Esophagus squamous epithelium (tissue), 5 donors: ENCODE measurements around the gene DPYSL4. TPM values are rescaled to one million over a fixed set of nuclear protein-coding genes. Genes with fewer than 3 reads are reported as not detected.

ENCODE experiments used
- DNase-seq: peaks from one replicate; lab custom pipeline; 2025; lab: John Stamatoyannopoulos, UW
- H3K27ac ChIP-seq, 4 donors: fragments of 200-600 bp; sonication (generic); one replicate each; pipeline ENCODE4 v1.5.1; 2016 to 2019; ENCODE audit warnings: mild to moderate bottlenecking in 1 of 4
- H3K27me3 ChIP-seq, 4 donors: fragments of 200-600 bp; sonication (generic); 1 replicate in 3 of 4; 2 replicates in 1 of 4; pipeline versions ENCODE4 v1.5.1 to v1.6.0; 2017 to 2021; ENCODE audit warnings: antibody characterized with exemption in 1 of 4
- H3K36me3 ChIP-seq, 3 donors: fragments of 200-600 bp; sonication (generic); one replicate each; pipeline ENCODE4 v1.5.1; 2016 to 2019
- H3K4me1 ChIP-seq, 3 donors: fragments of 200-600 bp; sonication (generic); one replicate each; pipeline ENCODE4 v1.5.1; 2017 to 2019
- H3K4me3 ChIP-seq, 4 donors: fragments of 200-600 bp; sonication (generic); 1 replicate in 3 of 4; 2 replicates in 1 of 4; pipeline ENCODE4 v1.5.1; 2016 to 2019; ENCODE audit warnings: mild to moderate bottlenecking in 2 of 4, moderate library complexity in 1 of 4
- H3K9me3 ChIP-seq, 3 donors: fragments of 200-600 bp; sonication (generic); one replicate each; pipeline ENCODE4 v1.5.1; 2016 to 2019
- CTCF ChIP-seq, 6 experiments: fragments of 450-650 bp in 4 of 6; fragments of 200-600 bp in 2 of 6; sonication (generic) in 2 of 6; IDR thresholded peaks; one replicate each; pipeline ENCODE4 v1.5.1; 2016 to 2019; ENCODE audit warnings: antibody characterized with exemption in 6 of 6, mild to moderate bottlenecking in 4 of 6, moderate library complexity in 4 of 6
- POLR2A ChIP-seq, 4 donors: fragments of 450-650 bp; IDR thresholded peaks; one replicate each; pipeline ENCODE4 v1.6.1; 2017; ENCODE audit warnings: antibody characterized with exemption in 4 of 4, mild to moderate bottlenecking in 4 of 4, moderate library complexity in 3 of 4
- WGBS, 2 donors: methylation state at CpG; one replicate each; pipeline ENCODE4 v1.1.5; 2018; 5-methylcytosine and 5-hydroxymethylcytosine counted together
- intact Hi-C: fragments of 100-400 bp; cut with DNase I; formaldehyde crosslinking; loops from one replicate; pipeline ENCODE4 v1.15.0; 2022
- total RNA-seq, 4 donors: library from RNA; depleted of rRNA; stranded (reverse); fragments of >200 nt; gene quantifications; one replicate each; pipeline ENCODE4 v1.1.0, GENCODE V29; 2016
- donor health status: DM: yes; HTN: yes; CAD: no.

The DPYSL4 gene
- total RNA-seq, 4 donors from 2014 or later: 0.95 to 1.6 TPM; not detected in 2

GRCh38 chr10:132188331-132188730 is 1.6 kb downstream of the DPYSL4 start:
- H3K27ac ChIP-seq: no peak overlapping the region
- H3K27me3 ChIP-seq: peaks cover 22 to 67% (median 26%) of the 10 kb centered on the region in 4 donors
- no peaks in the 10 kb centered on the region for H3K36me3 ChIP-seq
- intact Hi-C loops: no loop called here
- H3K9me3 ChIP-seq: no peaks in the 10 kb centered on the region
- H3K4me1 ChIP-seq: peaks cover 19 to 38% (median 23%) of the 10 kb centered on the region in 3 donors
- no peak for TF ChIP-seq POLR2A (IDR thresholded peaks at IDR 0.05)
- no peak for TF ChIP-seq CTCF (IDR thresholded peaks at IDR 0.05)
- DNase-seq: no peak
- no peak overlapping the region for H3K4me3 ChIP-seq
- 62 to 89% methylated on average over 4 to 7 of the region's 13 CpGs for WGBS, 2 donors

DNA sequence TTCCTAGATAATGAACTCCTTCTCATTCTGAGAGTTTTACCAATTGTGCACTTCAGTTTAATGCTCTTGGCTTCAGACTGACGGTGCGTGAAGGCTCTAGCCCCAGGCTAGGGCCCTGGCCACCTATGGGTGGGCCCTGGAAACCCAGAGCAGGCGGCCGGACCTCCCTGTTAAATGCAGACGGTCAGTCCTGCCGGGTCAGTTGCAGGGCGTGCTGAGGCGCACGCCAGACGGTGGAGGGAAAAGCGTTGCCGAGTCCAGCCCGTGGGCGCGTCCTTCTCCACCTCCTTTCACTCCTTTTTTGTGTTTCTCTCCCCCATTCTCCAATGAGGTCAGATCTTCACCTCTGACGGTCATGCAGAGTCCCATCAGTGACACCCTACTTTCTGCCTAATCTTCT is 2.3 kb downstream of the DPYSL4 start:
- 74 to 87% methylated on average over 14 to 15 of the region's 16 CpGs for WGBS, 2 donors
- Histone ChIP-seq H3K4me3 (no peak overlapping the region), H3K27me3 (peaks cover 22 to 66% (median 26%) of the 10 kb centered on the region in 4 donors), H3K36me3 (no peaks in the 10 kb centered on the region), H3K4me1 (peaks cover 19 to 38% (median 23%) of the 10 kb centered on the region in 3 donors), H3K27ac (no peak overlapping the region), H3K9me3 (no peaks in the 10 kb centered on the region)
- intact Hi-C loops: no loop called here
- no peak for TF ChIP-seq CTCF (IDR thresholded peaks at IDR 0.05)
- no peak for TF ChIP-seq POLR2A (IDR thresholded peaks at IDR 0.05)
- no peak for DNase-seq

- H3K27me3 ChIP-seq: peaks cover 20 to 62% (median 25%) of the 10 kb centered on the region in 4 donors
- no peak for DNase-seq
- no peak overlapping the region for H3K27ac ChIP-seq
- H3K4me3 ChIP-seq: no peak overlapping the region
- no peaks in the 10 kb centered on the region for H3K9me3 ChIP-seq
- no peak for TF ChIP-seq POLR2A (IDR thresholded peaks at IDR 0.05)
- TF ChIP-seq CTCF (IDR thresholded peaks at IDR 0.05): no peak
- peaks cover 19 to 33% (median 23%) of the 10 kb centered on the region in 3 donors for H3K4me1 ChIP-seq
- WGBS, 2 donors: 85 to 87% methylated on average over 5 to 7 of the region's 17 CpGs
- intact Hi-C loops: no loop called here
- no peaks in the 10 kb centered on the region for H3K36me3 ChIP-seq
Observed at GRCh38 chr10:132189810-132190422, 3.2 kb downstream of the DPYSL4 start.

DNA sequence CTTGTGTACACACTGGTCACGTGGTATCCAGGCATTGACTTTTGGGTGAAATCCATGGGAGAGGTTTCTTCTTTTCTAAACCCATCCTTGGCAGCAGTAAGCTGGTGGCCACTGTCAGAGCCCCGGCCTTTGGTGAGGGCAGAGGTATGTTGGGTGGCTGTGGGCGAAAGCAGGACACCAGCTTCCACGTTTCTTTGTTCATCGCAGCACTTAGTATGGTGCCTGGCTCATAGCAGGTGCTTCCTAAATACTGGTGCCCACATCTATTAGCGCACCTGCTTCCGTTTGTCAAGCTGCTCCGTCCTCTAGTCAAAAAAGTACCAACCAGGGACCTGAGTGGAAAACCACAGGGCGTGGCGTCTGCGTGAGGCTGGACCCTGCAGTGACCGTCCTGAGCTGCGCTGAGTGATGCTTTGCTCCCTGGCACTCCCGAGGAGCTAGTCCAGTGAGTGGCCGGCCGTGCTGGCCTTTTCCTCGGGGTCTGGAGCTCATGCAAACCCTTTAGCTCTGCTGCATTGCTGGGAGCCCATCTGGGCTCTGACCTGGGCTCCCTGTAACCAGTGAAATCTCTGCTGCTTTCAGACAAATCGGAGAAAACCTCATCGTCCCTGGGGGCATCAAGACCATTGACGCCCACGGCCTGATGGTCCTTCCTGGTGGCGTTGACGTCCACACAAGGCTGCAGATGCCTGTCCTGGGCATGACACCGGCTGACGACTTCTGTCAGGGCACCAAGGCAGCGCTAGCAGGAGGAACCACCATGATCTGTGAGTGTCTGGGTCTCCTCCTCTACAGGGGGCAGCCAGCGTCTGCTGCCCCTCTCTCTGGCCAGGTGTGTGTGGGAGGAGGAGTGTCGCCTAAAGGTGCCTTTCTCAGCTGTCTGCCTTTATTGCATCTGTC is 5.6 kb downstream of the DPYSL4 start:
- intact Hi-C loops: no loop called here
- Histone ChIP-seq H3K4me1 (peaks cover 5 to 9% (median 6%) of the 10 kb centered on the region in 3 donors), H3K9me3 (no peaks in the 10 kb centered on the region), H3K27me3 (peaks cover 8 to 43% (median 10%) of the 10 kb centered on the region in 4 donors), H3K36me3 (no peaks in the 10 kb centered on the region), H3K4me3 (no peak overlapping the region), H3K27ac (no peak overlapping the region)
- TF ChIP-seq CTCF (IDR thresholded peaks at IDR 0.05): no peak
- TF ChIP-seq POLR2A (IDR thresholded peaks at IDR 0.05): no peak
- WGBS, 2 donors: 92 to 93% methylated on average over 8 to 15 of the region's 28 CpGs
- DNase-seq: no peak
